HG03521 (cell line): ENCODE data around the gene DLGAP1.
"Not testable (repeated sequence)": the region's sequence is repeated elsewhere in the genome, so short reads cannot be mapped to it uniquely, and the experiment has no call there.

Source experiments
- ATAC-seq: cut with Tn5 transposase; IDR thresholded peaks from one replicate; pipeline ENCODE4 v1.9.1; 2021; ENCODE audit warnings: mild to moderate bottlenecking, moderate library complexity; ENCODE audit not compliant: unreplicated experiment

Gene DLGAP1

GRCh38 chr18:4293337-4293736, 161.8 kb downstream of the DLGAP1 start:
- no peak for ATAC-seq

- ATAC-seq = no peak
These were observed 162.4 kb downstream of the DLGAP1 start for GRCh38 chr18:4292696-4293095.

GRCh38 chr18:4287340-4287739, 167.8 kb downstream of the DLGAP1 start:
- ATAC-seq = not testable (repeated sequence)

- ATAC-seq = no peak
These were observed 168.9 kb downstream of the DLGAP1 start for GRCh38 chr18:4286256-4286655.

GRCh38 chr18:4285525-4285924, 169.6 kb downstream of the DLGAP1 start:
- no peak for ATAC-seq

GRCh38 chr18:4284528-4284927, 170.6 kb downstream of the DLGAP1 start:
- no peak for ATAC-seq

GRCh38 chr18:4283746-4284291, 171.3 kb downstream of the DLGAP1 start:
- ATAC-seq = no peak

- ATAC-seq = no peak
These were observed 172.2 kb downstream of the DLGAP1 start for GRCh38 chr18:4282954-4283353.

- ATAC-seq = no peak
These were observed 178.0 kb downstream of the DLGAP1 start for GRCh38 chr18:4276953-4277585.

- ATAC-seq = no peak
These were observed 183.2 kb downstream of the DLGAP1 start for GRCh38 chr18:4271952-4272351.

GRCh38 chr18:4270988-4271387, 184.1 kb downstream of the DLGAP1 start:
- ATAC-seq = no peak

GRCh38 chr18:4270016-4270415, 185.1 kb downstream of the DLGAP1 start:
- ATAC-seq = peak; percentile 46

- no peak for ATAC-seq
These were observed 187.5 kb downstream of the DLGAP1 start for GRCh38 chr18:4267641-4268040.

- ATAC-seq = no peak
These were observed 190.7 kb downstream of the DLGAP1 start for GRCh38 chr18:4264347-4264791.

- no peak for ATAC-seq
These were observed 195.0 kb downstream of the DLGAP1 start for GRCh38 chr18:4260107-4260506.

GRCh38 chr18:4256766-4257417, 198.2 kb downstream of the DLGAP1 start:
- no peak for ATAC-seq

GRCh38 chr18:4254840-4255239, 200.3 kb downstream of the DLGAP1 start:
- no peak for ATAC-seq

- ATAC-seq = no peak
These were observed 202.3 kb downstream of the DLGAP1 start for GRCh38 chr18:4252829-4253228.

GRCh38 chr18:4251873-4252272, 203.2 kb downstream of the DLGAP1 start:
- no peak for ATAC-seq

- ATAC-seq = no peak
These were observed 203.9 kb downstream of the DLGAP1 start for GRCh38 chr18:4251206-4251605.

- ATAC-seq = no peak
These were observed 205.0 kb downstream of the DLGAP1 start for GRCh38 chr18:4250141-4250540.

GRCh38 chr18:4248686-4249085, 206.4 kb downstream of the DLGAP1 start:
- ATAC-seq = no peak
